ENCODE results near the gene ZBTB20.

ZBTB20 gene

DNA sequence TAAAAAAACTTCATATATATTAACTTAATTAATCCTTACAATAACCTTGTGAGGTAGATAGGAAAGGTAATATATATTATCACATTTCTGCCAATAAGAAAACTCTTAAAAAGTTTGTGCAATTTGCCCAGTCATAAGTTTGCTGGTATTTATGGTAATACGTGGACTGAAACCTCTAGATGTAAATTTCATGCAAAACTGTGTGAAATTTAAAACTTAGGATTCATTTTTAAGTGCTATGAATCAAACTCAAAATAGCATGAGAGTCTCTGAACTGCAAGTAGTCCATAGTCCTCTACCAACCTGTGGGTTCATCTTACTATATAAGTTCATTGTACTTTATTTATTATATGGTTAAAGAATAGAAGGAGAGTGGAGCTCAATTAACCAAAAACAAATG, 56.4 kb downstream of the ZBTB20 start:
- TF ChIP-seq, protein P1, sequence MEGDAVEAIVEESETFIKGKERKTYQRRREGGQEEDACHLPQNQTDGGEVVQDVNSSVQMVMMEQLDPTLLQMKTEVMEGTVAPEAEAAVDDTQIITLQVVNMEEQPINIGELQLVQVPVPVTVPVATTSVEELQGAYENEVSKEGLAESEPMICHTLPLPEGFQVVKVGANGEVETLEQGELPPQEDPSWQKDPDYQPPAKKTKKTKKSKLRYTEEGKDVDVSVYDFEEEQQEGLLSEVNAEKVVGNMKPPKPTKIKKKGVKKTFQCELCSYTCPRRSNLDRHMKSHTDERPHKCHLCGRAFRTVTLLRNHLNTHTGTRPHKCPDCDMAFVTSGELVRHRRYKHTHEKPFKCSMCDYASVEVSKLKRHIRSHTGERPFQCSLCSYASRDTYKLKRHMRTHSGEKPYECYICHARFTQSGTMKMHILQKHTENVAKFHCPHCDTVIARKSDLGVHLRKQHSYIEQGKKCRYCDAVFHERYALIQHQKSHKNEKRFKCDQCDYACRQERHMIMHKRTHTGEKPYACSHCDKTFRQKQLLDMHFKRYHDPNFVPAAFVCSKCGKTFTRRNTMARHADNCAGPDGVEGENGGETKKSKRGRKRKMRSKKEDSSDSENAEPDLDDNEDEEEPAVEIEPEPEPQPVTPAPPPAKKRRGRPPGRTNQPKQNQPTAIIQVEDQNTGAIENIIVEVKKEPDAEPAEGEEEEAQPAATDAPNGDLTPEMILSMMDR (IDR thresholded peaks at IDR 0.05; ENCODE audit: extremely low read depth, insufficient read depth, missing control alignments) = no peak
- no peak for DNase-seq (ENCODE audit: low spot score)
- in situ Hi-C loops (cut with MboI; ENCODE audit: low pct_unique_long_range_greater_than_20kb, low sequenced_read_pairs, unreplicated experiment) = loop anchor here (25.0 kb wide), 1 partner anchor 597 kb away; no protein-coding TSS in a partner anchor

- in situ Hi-C loops (cut with MboI; ENCODE audit: low pct_unique_long_range_greater_than_20kb, low sequenced_read_pairs, unreplicated experiment) = loop anchor here (25.0 kb wide), 1 partner anchor 598 kb away; no protein-coding TSS in a partner anchor
- TF ChIP-seq, protein P1 (IDR thresholded peaks at IDR 0.05; ENCODE audit: extremely low read depth, insufficient read depth, missing control alignments) = no peak
- DNase-seq (ENCODE audit: low spot score) = no peak
Observed at GRCh38 chr3:115089481-115089880, 57.6 kb downstream of the ZBTB20 start.

DNA sequence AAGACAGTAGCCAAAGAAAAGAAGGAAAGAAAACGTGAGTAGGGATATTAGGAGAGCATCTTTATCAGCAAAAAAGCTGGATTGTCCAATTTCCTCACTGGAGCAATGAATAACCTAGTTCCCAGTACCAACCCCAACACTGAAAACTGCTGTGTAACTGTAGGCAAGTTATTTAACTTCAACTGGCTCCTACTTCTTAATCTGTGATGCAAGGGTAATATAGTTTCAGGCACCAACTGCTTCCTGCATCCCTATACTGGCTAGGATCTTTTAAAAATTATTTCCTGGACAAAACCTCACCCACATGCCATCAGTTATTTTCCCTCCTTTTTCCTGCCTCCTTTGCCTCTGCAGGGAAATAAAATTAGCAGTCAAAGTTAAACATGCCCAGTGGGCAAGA, 59.6 kb downstream of the ZBTB20 start:
- in situ Hi-C loops (cut with MboI; ENCODE audit: low pct_unique_long_range_greater_than_20kb, low sequenced_read_pairs, unreplicated experiment) = loop anchor here (25.0 kb wide), 1 partner anchor 600 kb away; no protein-coding TSS in a partner anchor

DNA sequence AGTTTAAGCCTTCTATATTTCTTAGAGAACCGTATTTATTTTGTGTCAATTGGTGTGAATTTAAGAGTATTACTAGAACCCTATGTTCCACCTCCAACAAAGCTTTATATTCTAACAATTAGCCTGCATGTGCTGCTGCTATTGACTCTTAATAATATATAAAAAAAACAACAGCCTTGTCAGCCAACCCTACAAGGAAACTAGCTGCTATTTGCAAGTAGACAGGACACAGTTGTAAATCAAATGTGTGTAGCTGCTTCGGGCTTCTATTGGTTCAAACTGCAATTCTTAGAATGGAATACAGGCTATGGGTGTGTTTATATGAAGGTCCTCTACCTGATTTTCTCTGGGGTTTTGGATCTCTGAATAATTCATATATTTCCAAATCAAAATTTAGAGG, 60.7 kb downstream of the ZBTB20 start:
- TF ChIP-seq, protein P1 (IDR thresholded peaks at IDR 0.05; ENCODE audit: extremely low read depth, insufficient read depth, missing control alignments) = no peak
- in situ Hi-C loops (cut with MboI; ENCODE audit: low pct_unique_long_range_greater_than_20kb, low sequenced_read_pairs, unreplicated experiment) = loop anchor here (25.0 kb wide), 1 partner anchor 601 kb away; no protein-coding TSS in a partner anchor
- DNase-seq (ENCODE audit: low spot score) = no peak

More for the DNA sequence above, 59.6 kb downstream of the ZBTB20 start:
- TF ChIP-seq, protein P1 (IDR thresholded peaks at IDR 0.05; ENCODE audit: extremely low read depth, insufficient read depth, missing control alignments) = no peak
- DNase-seq (ENCODE audit: low spot score) = no peak

DNA sequence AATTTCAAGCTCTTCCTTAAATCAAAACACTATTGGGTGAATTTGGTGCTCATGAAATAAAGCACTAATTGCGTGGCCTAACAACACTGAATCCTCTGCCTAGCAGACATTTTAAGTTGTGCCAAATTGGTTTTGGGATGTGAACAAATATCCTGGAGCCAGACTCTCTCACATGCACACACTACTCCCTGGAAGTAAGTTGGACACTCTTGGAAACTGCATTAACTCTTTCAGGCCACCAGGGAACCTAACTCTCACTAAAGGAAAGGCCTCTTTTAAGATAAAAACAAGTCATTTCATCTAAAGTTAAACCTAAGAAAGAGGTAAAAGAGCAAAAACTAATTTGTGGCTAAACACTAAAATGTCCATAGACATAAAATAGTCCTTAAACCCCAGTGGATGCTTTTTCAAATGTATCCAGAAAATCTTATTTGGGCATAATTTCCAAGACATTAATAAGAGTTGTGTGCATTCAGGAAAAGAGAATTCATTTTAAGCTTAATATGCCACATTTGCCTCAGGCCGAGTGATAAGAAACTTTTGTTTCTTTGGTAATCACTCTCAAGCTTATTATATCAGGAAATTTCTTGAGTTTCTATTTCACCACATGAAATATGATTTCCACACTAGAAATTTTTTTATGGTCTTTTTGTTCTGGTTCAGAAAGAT, 61.8 kb downstream of the ZBTB20 start:
- in situ Hi-C loops (cut with MboI; ENCODE audit: low pct_unique_long_range_greater_than_20kb, low sequenced_read_pairs, unreplicated experiment) = loop anchor here (25.0 kb wide), 1 partner anchor 602 kb away; no protein-coding TSS in a partner anchor
- no peak for DNase-seq (ENCODE audit: low spot score)
- TF ChIP-seq, protein P1 (IDR thresholded peaks at IDR 0.05; ENCODE audit: extremely low read depth, insufficient read depth, missing control alignments) = no peak

DNA sequence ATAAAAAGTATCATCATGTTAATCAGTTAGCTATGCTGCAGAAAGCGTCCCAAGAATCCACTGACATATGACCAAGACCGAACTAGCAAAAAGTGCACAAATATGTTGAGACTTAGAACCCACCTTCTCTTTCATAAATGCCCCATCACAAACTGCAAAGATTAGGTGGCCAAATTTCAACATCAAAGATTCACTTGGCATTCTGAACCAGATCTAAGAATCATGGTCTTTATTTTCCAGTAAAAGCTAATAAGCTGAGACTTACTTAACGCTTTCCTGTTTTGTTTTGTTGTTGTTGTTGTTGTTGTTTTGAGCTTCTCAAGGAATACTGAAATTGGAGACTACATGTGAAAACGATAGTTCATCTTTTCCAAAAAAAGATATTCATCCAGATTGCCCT, 62.4 kb downstream of the ZBTB20 start:
- DNase-seq (ENCODE audit: low spot score) = no peak
- in situ Hi-C loops (cut with MboI; ENCODE audit: low pct_unique_long_range_greater_than_20kb, low sequenced_read_pairs, unreplicated experiment) = loop anchor here (25.0 kb wide), 1 partner anchor 603 kb away; no protein-coding TSS in a partner anchor

More for the DNA sequence above, 62.4 kb downstream of the ZBTB20 start:
- TF ChIP-seq, protein P1 (IDR thresholded peaks at IDR 0.05; ENCODE audit: extremely low read depth, insufficient read depth, missing control alignments) = no peak
